ENCODE results near the gene ASPG.

Gene ASPG

DNA sequence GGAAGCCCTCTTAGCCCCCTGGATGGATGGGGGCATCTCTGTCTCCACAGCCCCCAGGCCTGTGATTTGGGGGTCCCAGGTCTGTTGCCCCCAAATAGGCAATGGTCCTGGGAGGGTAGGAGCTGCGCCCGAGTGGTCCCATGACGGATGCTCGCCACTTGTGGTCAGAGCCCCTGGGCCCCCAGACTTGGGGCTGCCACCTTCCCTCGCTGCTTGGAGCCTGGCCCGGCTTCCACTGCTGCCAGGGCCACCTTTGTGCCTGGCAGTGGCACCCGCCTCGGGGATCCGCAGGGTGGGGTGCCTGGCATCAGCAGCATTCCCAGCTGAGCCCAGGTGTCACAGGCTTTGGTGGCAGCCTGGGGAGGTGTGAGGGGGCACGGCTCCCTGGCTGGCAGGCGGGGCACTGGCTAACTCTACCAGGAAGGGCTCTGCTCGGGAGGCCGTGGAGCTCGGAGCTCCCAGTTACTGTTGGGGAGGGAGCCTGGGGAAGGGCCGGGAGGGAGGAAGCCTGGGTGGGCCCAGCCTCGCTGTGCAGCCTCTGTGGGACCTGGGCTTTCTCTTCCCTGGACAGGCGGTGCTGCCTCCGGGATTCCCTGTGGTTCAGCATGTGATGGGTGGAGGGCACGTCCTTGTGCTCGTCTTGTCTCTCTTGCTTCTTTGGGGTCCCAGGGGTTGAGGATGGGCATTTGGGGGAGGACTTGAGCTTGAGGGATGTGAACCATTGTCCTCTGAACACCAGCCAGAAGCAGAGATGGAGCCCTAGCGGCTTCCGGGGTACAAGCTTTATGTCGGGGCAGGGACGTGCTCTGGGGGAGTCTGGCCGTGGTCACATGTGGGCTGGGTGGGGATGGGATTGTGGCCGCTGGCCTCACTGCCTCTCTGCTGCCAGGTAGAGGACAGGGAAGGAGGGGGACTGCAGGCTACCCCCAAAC, 58.3 kb downstream of the ASPG start:
- no peaks in the 10 kb centered on the region for H3K4me1 Mint-ChIP-seq
- no peak for DNase-seq (ENCODE audit: low spot score in 2 of 2)
- no peak overlapping the region for H3K27ac Mint-ChIP-seq (ENCODE audit: low read depth)
- no peaks in the 10 kb centered on the region for H3K9me3 Mint-ChIP-seq
- H3K4me3 Mint-ChIP-seq: no peak overlapping the region
- ATAC-seq (replicated peaks; ENCODE audit: extremely low read depth, poor library complexity, severe bottlenecking): no peak
- H3K36me3 Mint-ChIP-seq (ENCODE audit: insufficient read depth): no peaks in the 10 kb centered on the region
- H3K27me3 Mint-ChIP-seq: peaks cover 57% of the 10 kb centered on the region

DNA sequence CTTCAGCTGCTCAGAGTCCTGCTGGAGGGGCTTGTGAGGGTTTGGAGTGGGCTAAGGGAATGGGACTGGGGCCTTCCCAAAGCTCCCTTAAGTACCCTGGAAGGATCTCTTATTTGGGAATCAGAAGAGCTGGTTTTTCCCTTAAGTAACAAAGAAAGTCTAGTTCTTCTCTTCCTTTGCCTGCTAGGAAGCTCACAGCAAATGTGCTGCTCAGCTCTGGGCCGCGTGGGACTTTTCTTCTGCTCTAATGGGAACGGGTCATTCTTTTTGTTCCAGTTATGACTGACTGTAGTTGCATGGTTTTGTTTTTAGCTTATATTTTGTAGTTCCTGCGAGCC, 58.9 kb downstream of the ASPG start:
- no peaks in the 10 kb centered on the region for H3K9me3 Mint-ChIP-seq
- no peak for ATAC-seq (replicated peaks; ENCODE audit: extremely low read depth, poor library complexity, severe bottlenecking)
- no peak for DNase-seq (ENCODE audit: low spot score in 2 of 2)
- no peak overlapping the region for H3K27ac Mint-ChIP-seq (ENCODE audit: low read depth)
- H3K4me3 Mint-ChIP-seq: no peak overlapping the region
- peaks cover 54% of the 10 kb centered on the region for H3K27me3 Mint-ChIP-seq
- no peaks in the 10 kb centered on the region for H3K36me3 Mint-ChIP-seq (ENCODE audit: insufficient read depth)
- H3K4me1 Mint-ChIP-seq: no peaks in the 10 kb centered on the region

DNA sequence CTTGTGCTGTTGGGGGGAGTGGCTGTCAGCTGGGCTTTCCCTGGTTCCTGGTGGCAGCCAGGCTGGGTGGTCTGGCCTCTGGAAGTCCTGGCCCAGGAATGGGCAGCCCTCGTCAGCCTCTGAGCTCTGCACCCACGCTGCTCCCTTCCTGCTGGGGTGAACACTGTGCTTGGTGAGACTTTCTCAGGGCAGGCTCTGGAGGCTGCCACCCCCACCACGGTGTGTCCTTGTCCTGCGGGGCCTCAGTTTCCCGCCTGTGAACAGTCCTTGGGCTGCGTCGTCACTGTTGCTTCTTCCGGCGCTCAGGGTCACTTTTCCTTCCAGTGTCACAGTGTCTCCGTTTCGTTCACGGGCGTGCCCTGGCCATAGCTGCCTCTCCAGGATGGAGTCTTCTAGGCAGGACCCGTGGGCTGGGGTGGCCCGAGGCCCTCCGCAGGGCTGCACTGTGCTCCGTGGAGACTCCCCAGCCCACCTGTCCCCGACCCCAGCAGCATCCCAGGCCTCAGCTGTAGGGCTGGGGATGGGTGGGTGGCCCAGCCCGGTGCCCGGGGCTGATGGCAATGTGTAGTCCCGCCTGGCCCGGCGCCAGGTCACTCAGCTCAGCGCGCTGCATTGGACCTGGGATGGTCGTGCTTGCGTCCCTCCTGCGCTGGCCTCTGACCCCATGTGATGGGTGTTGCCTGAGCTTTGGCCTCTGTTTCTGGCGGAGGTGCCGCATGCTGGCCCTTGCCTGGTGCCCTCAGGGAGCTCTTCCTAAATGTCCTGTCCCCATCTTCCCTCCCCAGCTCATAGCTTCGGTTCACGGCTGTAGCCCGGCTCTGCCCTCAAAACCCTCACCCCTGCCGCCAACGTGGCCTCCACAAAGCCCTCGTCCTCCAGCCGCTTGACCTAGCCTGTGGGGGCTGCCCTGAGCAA, 59.7 kb downstream of the ASPG start:
- no peaks in the 10 kb centered on the region for H3K9me3 Mint-ChIP-seq
- H3K4me3 Mint-ChIP-seq: no peak overlapping the region
- no peak for DNase-seq (ENCODE audit: low spot score in 2 of 2)
- no peak for ATAC-seq (replicated peaks; ENCODE audit: extremely low read depth, poor library complexity, severe bottlenecking)
- H3K27me3 Mint-ChIP-seq: peaks cover 47% of the 10 kb centered on the region
- no peak overlapping the region for H3K27ac Mint-ChIP-seq (ENCODE audit: low read depth)
- H3K4me1 Mint-ChIP-seq: no peaks in the 10 kb centered on the region
- H3K36me3 Mint-ChIP-seq (ENCODE audit: insufficient read depth): no peaks in the 10 kb centered on the region

DNA sequence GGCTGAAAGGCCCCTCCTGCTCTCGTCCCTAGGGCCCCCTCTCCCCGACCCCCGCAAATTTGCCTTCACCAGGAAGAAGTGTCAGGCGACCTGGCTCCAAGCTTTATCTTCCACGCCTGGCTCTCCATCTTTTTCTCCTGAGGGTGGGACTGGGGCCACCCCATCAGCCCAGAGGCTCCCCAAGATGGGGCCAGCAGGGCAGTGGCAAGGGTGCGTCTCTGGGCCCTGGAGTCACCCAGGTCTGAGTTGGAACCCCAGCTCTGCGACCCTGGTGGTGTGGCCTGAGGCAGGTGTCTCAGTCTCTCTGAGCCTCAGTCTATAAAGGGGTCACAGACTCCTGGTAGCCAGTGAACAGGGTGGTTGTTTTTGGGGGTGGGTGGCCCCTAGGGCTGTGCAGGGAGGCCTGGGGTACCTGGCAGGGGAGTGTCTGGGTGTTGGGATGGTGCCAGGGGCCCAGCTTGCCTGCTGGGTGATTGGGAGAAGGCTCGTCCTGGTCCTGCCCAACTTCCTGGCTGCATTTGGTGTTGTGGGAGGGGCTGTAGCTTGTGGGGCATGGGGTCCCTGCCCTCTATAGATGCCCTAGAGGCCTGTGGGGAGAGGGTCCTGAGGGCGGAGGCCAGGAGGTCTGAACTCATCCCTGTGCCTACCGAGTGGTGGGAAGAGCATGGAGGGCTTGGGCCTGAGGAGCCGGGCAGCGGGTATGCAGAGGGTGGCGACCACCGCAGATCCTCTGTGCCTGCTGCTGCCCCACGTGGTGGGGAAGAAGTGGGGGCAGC, 60.5 kb downstream of the ASPG start:
- ATAC-seq (replicated peaks; ENCODE audit: extremely low read depth, poor library complexity, severe bottlenecking) (no peak), DNase-seq (ENCODE audit: low spot score in 2 of 2) (no peak)
- no peak overlapping the region for H3K27ac Mint-ChIP-seq (ENCODE audit: low read depth)
- H3K4me3 Mint-ChIP-seq: no peak overlapping the region
- no peaks in the 10 kb centered on the region for H3K9me3 Mint-ChIP-seq
- peaks cover 38% of the 10 kb centered on the region for H3K27me3 Mint-ChIP-seq
- no peaks in the 10 kb centered on the region for H3K4me1 Mint-ChIP-seq
- H3K36me3 Mint-ChIP-seq (ENCODE audit: insufficient read depth): no peaks in the 10 kb centered on the region

DNA sequence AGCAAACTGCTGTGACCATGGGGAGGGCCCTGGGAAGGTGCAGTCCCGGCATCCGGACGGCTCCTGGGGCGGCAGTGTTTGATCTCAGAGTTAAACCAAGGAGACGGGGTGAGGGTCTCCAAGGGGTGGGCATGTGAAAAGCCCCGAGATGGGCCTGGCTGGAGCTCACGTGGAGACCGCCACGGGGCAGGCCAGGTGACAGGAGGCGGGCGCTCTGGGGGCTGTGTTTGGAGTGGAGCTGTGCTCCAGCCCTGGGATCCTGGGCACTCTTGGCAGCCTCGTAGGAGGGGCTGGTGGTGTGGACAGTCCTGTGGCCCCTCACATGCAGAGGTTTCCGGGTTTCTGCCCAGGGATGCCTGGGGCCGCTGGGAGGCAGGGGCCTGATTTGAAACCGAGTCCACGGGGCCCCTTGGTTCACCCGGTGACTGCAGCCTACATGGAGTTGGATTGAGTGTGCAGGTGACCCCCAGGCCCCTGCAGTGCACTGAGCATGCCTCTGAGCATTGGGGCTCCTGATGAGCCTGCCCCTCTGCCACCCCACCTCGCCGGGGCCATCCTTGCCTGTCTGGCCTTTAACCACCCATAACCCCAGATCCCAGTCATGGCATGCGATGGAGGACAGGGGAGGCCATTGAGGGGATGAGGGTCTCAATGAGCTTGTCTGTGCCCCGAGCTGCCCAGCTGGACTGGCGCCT, 61.3 kb downstream of the ASPG start:
- Mint-ChIP-seq H3K27ac (ENCODE audit: low read depth) (no peak overlapping the region), H3K4me1 (no peaks in the 10 kb centered on the region), H3K36me3 (ENCODE audit: insufficient read depth) (no peaks in the 10 kb centered on the region), H3K4me3 (no peak overlapping the region), H3K9me3 (no peaks in the 10 kb centered on the region), H3K27me3 (peaks cover 36% of the 10 kb centered on the region)
- ATAC-seq (replicated peaks; ENCODE audit: extremely low read depth, poor library complexity, severe bottlenecking) (no peak), DNase-seq (ENCODE audit: low spot score in 2 of 2) (no peak)

DNA sequence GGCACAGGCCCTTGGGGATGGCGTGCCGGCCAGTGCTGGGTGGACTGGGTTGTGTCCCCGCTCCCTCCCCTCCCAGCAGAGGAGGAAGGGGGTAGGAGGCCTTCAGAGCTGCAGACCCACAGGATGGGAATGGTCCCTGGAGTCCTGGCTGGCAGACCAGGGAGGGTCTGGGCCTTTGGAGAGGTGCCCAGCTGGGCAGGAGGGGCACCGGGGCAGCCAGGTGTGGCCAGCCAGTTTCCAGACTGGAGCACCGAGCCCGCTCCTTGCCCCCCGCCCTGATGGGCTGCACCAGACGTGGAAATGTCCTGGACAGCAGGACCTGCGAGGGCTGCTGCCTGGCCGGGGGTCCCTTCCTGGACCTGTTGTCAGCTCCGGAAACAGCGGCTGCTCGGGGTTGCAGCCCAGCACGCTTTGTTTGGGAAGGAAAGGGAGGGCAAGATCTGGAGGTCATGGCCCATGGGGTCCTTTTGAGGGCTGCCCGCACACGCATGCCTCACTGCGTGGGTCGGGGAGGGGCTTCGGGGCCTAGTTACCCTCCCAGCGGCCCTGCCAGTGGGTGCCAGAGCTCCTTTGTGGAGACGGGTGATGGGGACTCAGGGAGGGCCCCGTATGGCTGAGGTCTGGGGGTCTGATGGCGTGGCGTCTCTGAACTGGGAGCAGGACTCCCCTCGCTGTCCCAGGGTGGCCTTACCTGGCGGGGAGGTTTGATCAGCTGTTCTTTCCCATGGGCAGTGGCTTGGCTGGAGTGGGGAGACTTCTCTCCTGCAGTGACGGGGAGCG, 62.0 kb downstream of the ASPG start:
- H3K27me3 Mint-ChIP-seq: peaks cover 28% of the 10 kb centered on the region
- DNase-seq (ENCODE audit: low spot score in 2 of 2) (no peak), ATAC-seq (replicated peaks; ENCODE audit: extremely low read depth, poor library complexity, severe bottlenecking) (no peak)
- H3K27ac Mint-ChIP-seq (ENCODE audit: low read depth): no peak overlapping the region
- H3K9me3 Mint-ChIP-seq: no peaks in the 10 kb centered on the region
- no peak overlapping the region for H3K4me3 Mint-ChIP-seq
- H3K4me1 Mint-ChIP-seq: no peaks in the 10 kb centered on the region
- no peaks in the 10 kb centered on the region for H3K36me3 Mint-ChIP-seq (ENCODE audit: insufficient read depth)

DNA sequence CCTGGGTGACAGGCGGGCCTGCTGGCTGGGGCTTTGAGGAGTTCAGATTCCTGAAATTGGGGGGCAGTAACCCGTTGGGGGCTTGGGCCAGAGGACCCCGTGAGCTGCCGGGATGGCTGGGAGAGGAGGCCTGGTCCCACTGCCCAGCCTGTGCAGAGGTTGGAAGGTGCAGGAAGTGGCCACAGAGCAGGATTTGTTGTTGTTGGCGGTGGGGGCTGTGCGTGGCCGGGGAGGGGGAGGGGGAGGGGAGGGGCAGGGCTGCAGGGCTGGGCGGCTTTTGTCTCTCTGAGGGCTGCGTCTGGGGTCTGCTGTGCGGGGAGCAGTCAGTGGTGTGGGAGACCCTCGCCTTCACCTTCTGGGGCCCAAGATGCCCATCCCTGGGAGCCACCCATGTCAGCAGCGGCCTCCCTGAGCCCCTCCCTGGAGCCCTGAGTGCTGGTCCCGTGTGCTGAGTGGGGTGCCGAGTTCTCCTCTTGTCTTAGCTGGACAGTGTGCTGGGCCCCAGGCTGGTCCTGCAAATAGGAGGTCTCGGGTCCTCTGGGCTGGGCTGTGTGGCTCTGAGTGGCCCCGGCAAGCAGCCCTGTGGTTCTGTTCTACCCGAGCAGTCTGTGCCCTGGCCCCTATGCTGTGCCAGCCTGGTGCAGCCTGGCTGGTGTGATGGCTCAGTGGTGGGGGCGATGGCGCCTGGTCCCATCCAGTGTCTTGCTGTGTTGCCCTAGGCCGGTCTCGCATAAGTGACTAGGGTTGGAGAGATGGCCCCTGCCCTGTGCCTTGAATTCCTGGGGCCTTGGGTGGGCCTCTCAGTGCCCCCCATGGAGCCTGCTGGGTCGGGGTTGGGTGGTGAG, 63.2 kb downstream of the ASPG start:
- Mint-ChIP-seq H3K27ac (ENCODE audit: low read depth) (no peak overlapping the region), H3K9me3 (no peaks in the 10 kb centered on the region), H3K4me3 (no peak overlapping the region), H3K36me3 (ENCODE audit: insufficient read depth) (no peaks in the 10 kb centered on the region), H3K4me1 (no peaks in the 10 kb centered on the region), H3K27me3 (peaks cover 26% of the 10 kb centered on the region)
- DNase-seq (ENCODE audit: low spot score in 2 of 2) (no peak), ATAC-seq (replicated peaks; ENCODE audit: extremely low read depth, poor library complexity, severe bottlenecking) (no peak)

DNA sequence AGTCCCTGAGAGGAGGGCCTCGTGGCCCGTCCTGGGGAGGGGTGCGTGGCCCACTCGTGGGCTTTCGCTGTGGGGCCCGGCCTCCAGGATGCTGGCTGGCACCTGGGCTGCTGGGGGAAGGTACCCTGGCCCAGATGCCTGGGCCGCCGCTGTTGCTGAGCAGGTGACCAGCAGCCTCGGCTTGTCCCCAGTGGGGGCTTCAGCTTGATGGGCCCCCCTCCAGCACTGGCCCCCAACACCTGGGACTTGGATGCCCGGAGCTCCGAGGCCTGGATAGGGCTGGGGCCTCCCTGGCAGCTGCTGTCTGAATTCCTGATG, 63.7 kb downstream of the ASPG start:
- Mint-ChIP-seq H3K4me1 (no peaks in the 10 kb centered on the region), H3K27ac (ENCODE audit: low read depth) (no peak overlapping the region), H3K9me3 (no peaks in the 10 kb centered on the region), H3K36me3 (ENCODE audit: insufficient read depth) (no peaks in the 10 kb centered on the region), H3K4me3 (no peak overlapping the region), H3K27me3 (peaks cover 26% of the 10 kb centered on the region)
- no peak for DNase-seq (ENCODE audit: low spot score in 2 of 2)
- no peak for ATAC-seq (replicated peaks; ENCODE audit: extremely low read depth, poor library complexity, severe bottlenecking)

DNA sequence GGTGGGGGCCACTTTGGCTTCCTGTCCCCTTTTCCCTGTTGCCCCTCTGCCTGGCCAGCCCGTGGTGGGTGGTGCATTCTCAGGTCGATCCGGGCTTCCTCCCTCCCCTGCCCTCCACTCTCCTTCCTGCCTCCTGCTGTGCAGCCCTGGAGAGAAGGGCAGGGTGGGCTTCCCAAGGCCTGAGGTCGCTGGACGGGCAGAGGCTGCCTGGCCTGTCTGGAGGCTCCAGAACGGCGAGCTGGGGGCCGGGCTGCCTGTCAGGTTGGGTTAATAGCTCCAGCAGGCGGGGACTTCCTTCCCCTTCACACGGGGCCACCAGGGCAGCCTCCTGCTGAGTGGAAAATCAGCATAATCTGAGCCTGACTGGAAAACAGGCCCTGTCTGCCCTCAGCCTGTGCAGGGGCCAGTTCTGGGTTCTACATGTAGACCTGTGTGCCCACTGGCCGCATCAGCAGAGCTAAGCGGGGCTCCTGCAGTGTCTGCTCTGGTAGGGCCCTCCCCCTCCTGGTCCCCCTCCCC, 64.2 kb downstream of the ASPG start:
- no peaks in the 10 kb centered on the region for H3K9me3 Mint-ChIP-seq
- no peak for DNase-seq (ENCODE audit: low spot score in 2 of 2)
- no peak overlapping the region for H3K4me3 Mint-ChIP-seq
- H3K27me3 Mint-ChIP-seq: peaks cover 26% of the 10 kb centered on the region
- no peaks in the 10 kb centered on the region for H3K4me1 Mint-ChIP-seq
- no peaks in the 10 kb centered on the region for H3K36me3 Mint-ChIP-seq (ENCODE audit: insufficient read depth)
- no peak overlapping the region for H3K27ac Mint-ChIP-seq (ENCODE audit: low read depth)
- no peak for ATAC-seq (replicated peaks; ENCODE audit: extremely low read depth, poor library complexity, severe bottlenecking)

DNA sequence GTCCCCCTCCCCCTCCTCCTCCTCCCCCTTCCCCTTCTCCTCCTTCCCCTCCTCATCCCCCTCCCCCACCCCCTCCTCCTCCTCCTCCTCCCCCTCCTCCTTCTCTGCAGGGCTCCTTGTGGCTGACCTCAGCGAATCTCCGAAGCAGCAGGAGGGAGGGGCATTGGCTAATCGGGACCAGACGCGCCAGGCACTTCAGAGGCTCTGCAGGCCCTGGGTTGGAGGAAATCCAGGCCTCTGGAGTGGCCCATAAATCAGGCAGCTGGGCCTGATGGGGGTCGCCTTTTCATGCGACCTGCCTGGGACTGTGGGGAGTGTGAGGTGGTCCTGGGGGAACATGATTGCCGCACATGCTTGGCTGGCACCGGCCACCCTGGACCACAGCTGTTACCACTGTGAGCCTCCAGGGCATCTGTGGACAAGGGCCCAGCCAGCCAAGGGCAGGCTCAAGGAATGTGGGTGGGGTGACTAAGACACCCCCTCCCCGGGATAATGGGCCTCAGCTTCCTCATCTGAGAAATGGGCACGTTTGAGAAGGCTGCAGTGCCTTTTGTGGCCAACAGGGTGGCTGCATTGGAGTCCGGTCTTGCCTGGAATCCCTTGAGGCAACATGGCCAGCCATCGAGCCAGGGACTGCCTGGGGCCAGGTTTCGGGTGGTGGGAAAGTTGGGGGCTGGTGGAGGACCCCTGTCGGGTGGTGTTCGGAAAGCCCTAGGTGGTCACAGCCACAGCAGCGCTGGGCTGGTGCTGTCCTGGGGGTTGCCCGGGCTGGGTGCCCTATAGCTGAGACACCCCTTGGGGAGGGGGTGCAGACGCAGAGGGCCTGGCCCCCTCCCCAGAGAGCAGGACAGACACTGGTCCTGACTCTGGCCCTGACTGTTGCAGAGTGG, 64.9 kb downstream of the ASPG start:
- no peak for ATAC-seq (replicated peaks; ENCODE audit: extremely low read depth, poor library complexity, severe bottlenecking)
- Mint-ChIP-seq H3K9me3 (no peaks in the 10 kb centered on the region), H3K4me1 (no peaks in the 10 kb centered on the region), H3K36me3 (ENCODE audit: insufficient read depth) (no peaks in the 10 kb centered on the region), H3K27ac (ENCODE audit: low read depth) (no peak overlapping the region), H3K27me3 (peaks cover 26% of the 10 kb centered on the region), H3K4me3 (no peak overlapping the region)
- DNase-seq (ENCODE audit: low spot score in 2 of 2): no peak
